WERI-Rb-1 (cell line): ENCODE results near the gene ARPC1A.
A peak's percentile ranks its signal among the peaks of the same experiment; 100 is the strongest.
"Not testable (repeated sequence)": the region's sequence is repeated elsewhere in the genome, so short reads cannot be mapped to it uniquely, and the experiment has no call there.

Experiments used
- DNase-seq: peaks from one replicate; pipeline ENCODE4 v3.0.0-alpha.2; 2020
- H3K27ac ChIP-seq: fragments of 250-450 bp; sonication (Bioruptor Pico); 2 replicates; pipeline ENCODE4 v1.5.1; 2020; ENCODE audit warnings: mild to moderate bottlenecking, moderate library complexity
- H3K27me3 ChIP-seq: fragments of 250-450 bp; sonication (Bioruptor Pico); 2 replicates; pipeline ENCODE4 v1.5.1; 2021; ENCODE audit warnings: mild to moderate bottlenecking, low read depth, moderate library complexity; ENCODE audit not compliant: insufficient read depth, severe bottlenecking
- H3K36me3 ChIP-seq: fragments of 250-450 bp; sonication (Bioruptor Pico); 2 replicates; pipeline ENCODE4 v1.5.1; 2020; ENCODE audit warnings: mild to moderate bottlenecking, moderate library complexity
- H3K4me3 ChIP-seq: 2 replicates; pipeline ENCODE4 v1.5.1; 2011; ENCODE audit warnings: low read depth, mild to moderate bottlenecking, control low read depth, low read length
- H3K9me3 ChIP-seq: fragments of 250-450 bp; sonication (Bioruptor Pico); 2 replicates; pipeline ENCODE4 v1.5.1; 2021; ENCODE audit warnings: mild to moderate bottlenecking, moderate library complexity; ENCODE audit not compliant: severe bottlenecking
- TF ChIP-seq, protein P1 (sequence below): IDR thresholded peaks from 2 replicates; pipeline ENCODE4 v1.5.1; 2011; ENCODE audit warnings: low read depth, mild to moderate bottlenecking, control low read depth, inconsistent platforms, low read length

ARPC1A gene

DNA sequence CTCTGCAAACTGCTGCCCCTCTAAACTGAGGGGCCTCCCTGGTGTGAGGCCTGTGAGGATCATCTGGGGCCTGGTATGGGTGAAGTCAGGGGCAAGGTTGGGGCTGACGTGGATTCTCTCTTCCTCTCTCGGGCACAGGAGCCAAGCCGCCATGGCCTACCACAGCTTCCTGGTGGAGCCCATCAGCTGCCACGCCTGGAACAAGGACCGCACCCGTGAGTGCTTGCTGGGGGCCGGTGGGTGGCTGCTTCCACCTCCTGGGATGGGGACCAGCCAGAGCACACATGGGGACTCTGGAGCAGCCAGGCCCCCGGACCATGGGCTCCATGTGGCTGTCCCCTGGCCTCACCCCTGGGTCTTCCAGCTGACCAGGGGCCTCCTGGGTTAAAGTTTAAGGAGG lies 59.9 kb downstream of the ARPC1A start:
- DNase-seq = no peak
- Histone ChIP-seq H3K27ac (no peak overlapping the region), H3K27me3 (no peaks in the 10 kb centered on the region), H3K36me3 (peaks cover 7% of the 10 kb centered on the region; the same call in 1 of the 2 replicates), H3K9me3 (no peaks in the 10 kb centered on the region), H3K4me3 (no peak overlapping the region)
- TF ChIP-seq, protein P1, sequence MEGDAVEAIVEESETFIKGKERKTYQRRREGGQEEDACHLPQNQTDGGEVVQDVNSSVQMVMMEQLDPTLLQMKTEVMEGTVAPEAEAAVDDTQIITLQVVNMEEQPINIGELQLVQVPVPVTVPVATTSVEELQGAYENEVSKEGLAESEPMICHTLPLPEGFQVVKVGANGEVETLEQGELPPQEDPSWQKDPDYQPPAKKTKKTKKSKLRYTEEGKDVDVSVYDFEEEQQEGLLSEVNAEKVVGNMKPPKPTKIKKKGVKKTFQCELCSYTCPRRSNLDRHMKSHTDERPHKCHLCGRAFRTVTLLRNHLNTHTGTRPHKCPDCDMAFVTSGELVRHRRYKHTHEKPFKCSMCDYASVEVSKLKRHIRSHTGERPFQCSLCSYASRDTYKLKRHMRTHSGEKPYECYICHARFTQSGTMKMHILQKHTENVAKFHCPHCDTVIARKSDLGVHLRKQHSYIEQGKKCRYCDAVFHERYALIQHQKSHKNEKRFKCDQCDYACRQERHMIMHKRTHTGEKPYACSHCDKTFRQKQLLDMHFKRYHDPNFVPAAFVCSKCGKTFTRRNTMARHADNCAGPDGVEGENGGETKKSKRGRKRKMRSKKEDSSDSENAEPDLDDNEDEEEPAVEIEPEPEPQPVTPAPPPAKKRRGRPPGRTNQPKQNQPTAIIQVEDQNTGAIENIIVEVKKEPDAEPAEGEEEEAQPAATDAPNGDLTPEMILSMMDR = no peak

DNA sequence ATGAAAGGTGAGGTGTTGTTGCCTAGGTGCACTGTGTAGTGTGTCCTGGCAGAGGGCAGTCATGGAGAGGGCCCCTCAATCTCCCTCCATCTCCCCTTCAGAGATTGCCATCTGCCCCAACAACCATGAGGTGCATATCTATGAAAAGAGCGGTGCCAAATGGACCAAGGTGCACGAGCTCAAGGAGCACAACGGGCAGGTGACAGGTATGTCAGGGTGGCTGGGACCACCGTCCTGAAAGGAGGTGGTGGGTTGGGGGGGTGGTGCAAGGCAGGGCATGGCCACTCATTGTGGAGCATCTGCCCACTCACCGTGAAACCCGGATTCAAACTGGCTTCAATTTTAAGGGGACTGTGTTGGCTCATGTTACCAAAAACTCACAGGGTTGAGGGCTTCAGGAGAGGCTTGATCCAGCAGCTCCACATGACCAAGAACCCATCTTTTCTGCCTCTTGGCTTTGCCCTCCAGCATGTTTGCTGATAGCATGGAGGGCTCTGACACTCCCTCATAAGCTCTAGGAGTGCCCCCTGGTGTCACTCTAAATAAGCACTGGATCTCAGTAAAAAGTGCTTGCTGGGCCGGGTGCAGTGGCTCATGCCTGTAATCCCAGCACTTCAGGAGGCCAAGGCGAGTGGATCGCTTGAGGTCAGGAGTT lies 61.0 kb downstream of the ARPC1A start:
- H3K27ac ChIP-seq = no peak overlapping the region
- peak; percentile 31 for DNase-seq

GRCh38 chr7:99387239-99387635 lies 61.5 kb downstream of the ARPC1A start:
- not testable (repeated sequence) for H3K36me3 ChIP-seq, H3K4me3 ChIP-seq, H3K27me3 ChIP-seq, H3K27ac ChIP-seq, DNase-seq, H3K9me3 ChIP-seq

More for the DNA sequence above, 61.0 kb downstream of the ARPC1A start:
- TF ChIP-seq, protein P1 = peak; percentile 54
- peaks cover 7% of the 10 kb centered on the region; the same call in 1 of the 2 replicates for H3K36me3 ChIP-seq
- H3K4me3 ChIP-seq = no peak overlapping the region
- H3K9me3 ChIP-seq = no peaks in the 10 kb centered on the region
- no peaks in the 10 kb centered on the region for H3K27me3 ChIP-seq

GRCh38 chr7:99387912-99388311 lies 62.2 kb downstream of the ARPC1A start:
- Histone ChIP-seq H3K27ac (no peak overlapping the region), H3K27me3 (no peaks in the 10 kb centered on the region), H3K4me3 (no peak overlapping the region), H3K36me3 (peaks cover 7% of the 10 kb centered on the region; the same call in 1 of the 2 replicates), H3K9me3 (no peaks in the 10 kb centered on the region)
- TF ChIP-seq, protein P1 = no peak
- no peak for DNase-seq

DNA sequence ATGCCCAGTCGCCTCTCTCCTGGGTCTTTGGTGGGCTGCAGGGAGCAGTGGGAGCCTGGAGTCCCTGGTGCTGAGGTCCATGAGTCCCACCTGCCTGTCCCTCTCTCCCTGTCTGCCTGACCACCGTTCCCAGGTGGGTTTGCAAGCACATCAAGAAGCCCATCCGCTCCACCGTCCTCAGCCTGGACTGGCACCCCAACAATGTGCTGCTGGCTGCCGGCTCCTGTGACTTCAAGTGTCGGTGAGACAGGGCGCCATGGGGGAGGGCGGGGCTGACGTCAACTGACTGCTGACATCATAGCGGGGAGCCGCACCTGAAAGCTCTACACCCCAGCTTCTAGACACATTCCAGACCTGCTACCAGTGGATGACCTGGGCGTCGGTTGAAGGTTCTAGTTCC lies 64.1 kb downstream of the ARPC1A start:
- H3K27me3 ChIP-seq = no peaks in the 10 kb centered on the region
- peaks cover 12% of the 10 kb centered on the region for H3K36me3 ChIP-seq

GRCh38 chr7:99390941-99391602 lies 65.4 kb downstream of the ARPC1A start:
- Histone ChIP-seq H3K36me3 (peaks cover 24% of the 10 kb centered on the region), H3K27me3 (no peaks in the 10 kb centered on the region), H3K9me3 (no peaks in the 10 kb centered on the region), H3K27ac (no peak overlapping the region), H3K4me3 (no peak overlapping the region)
- no peak for DNase-seq
- TF ChIP-seq, protein P1 = no peak

More for the DNA sequence above, 64.1 kb downstream of the ARPC1A start:
- TF ChIP-seq, protein P1 = no peak
- H3K27ac ChIP-seq = no peak overlapping the region
- H3K9me3 ChIP-seq = no peaks in the 10 kb centered on the region
- no peak for DNase-seq
- no peak overlapping the region for H3K4me3 ChIP-seq
